ENCODE measurements around the gene ADAP1.

DNA sequence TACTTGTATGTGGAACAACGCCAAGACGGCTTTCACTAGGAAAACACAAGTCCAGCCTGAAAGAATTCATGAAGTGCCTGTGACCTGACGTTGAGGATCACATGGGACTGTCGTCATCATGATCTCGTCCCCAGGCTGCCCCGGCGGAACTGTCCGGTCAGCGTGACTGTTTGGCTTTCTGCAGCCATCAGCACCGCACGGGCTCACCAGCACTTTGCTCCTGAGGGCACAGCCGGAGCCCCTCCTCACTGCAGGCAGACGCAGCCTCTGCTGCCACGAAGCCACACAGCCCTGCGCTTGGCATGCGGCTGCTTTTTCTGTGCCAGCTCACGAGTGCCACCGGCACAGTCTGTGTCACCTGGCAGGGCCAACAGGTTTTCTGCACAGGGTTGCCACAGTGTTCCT lies 87.5 kb downstream of the ADAP1 start:
- TF ChIP-seq, protein P1, sequence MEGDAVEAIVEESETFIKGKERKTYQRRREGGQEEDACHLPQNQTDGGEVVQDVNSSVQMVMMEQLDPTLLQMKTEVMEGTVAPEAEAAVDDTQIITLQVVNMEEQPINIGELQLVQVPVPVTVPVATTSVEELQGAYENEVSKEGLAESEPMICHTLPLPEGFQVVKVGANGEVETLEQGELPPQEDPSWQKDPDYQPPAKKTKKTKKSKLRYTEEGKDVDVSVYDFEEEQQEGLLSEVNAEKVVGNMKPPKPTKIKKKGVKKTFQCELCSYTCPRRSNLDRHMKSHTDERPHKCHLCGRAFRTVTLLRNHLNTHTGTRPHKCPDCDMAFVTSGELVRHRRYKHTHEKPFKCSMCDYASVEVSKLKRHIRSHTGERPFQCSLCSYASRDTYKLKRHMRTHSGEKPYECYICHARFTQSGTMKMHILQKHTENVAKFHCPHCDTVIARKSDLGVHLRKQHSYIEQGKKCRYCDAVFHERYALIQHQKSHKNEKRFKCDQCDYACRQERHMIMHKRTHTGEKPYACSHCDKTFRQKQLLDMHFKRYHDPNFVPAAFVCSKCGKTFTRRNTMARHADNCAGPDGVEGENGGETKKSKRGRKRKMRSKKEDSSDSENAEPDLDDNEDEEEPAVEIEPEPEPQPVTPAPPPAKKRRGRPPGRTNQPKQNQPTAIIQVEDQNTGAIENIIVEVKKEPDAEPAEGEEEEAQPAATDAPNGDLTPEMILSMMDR (IDR thresholded peaks at IDR 0.05): no peak
- peak in 1 of 2 donors; percentile 2 for TF ChIP-seq POLR2A (IDR thresholded peaks at IDR 0.05)

Data from sigmoid colon (tissue), 3 donors.